Liver (tissue), 9 donors: ENCODE data around the gene GOLGA6B. TPM values are rescaled to one million over a fixed set of nuclear protein-coding genes. Genes with fewer than 3 reads are reported as not detected.

Experiments used
- DNase-seq: peaks from one replicate; pipeline ENCODE4 v3.0.0-alpha.2; 2017; ENCODE audit warnings: low spot score
- H3K27ac ChIP-seq, 2 donors: one replicate each; pipeline ENCODE4 v1.7.0; 2013; ENCODE audit warnings: inconsistent platforms in 2 of 2, low read length in 2 of 2, control low read depth in 1 of 2, low read depth in 1 of 2, mild to moderate bottlenecking in 1 of 2
- H3K27me3 ChIP-seq, 4 donors: one replicate each; pipeline versions ENCODE4 v1.6.1 to v1.7.0; 2013; ENCODE audit warnings: low read length in 3 of 4, inconsistent platforms in 1 of 4, mild to moderate bottlenecking in 1 of 4, moderate library complexity in 1 of 4; ENCODE audit not compliant: control insufficient read depth in 4 of 4, insufficient read depth in 4 of 4
- H3K36me3 ChIP-seq, 4 donors: one replicate each; pipeline versions ENCODE4 v1.6.1 to v1.7.0; 2013; ENCODE audit warnings: low read length in 3 of 4, mild to moderate bottlenecking in 3 of 4, low read depth in 1 of 4, moderate library complexity in 1 of 4; ENCODE audit not compliant: control insufficient read depth in 4 of 4, insufficient read depth in 3 of 4
- H3K4me1 ChIP-seq, 4 donors: one replicate each; pipeline versions ENCODE4 v1.6.1 to v1.7.0; 2013; ENCODE audit warnings: low read length in 3 of 4, mild to moderate bottlenecking in 3 of 4, moderate library complexity in 1 of 4; ENCODE audit not compliant: control insufficient read depth in 4 of 4, insufficient read depth in 4 of 4
- H3K4me3 ChIP-seq, 3 donors: one replicate each; pipeline versions ENCODE4 v1.6.1 to v1.7.0; 2013; ENCODE audit warnings: low read length in 3 of 3, control low read depth in 1 of 3, low read depth in 1 of 3, mild to moderate bottlenecking in 1 of 3
- H3K9ac ChIP-seq, 2 donors: one replicate each; pipeline ENCODE4 v1.7.0; 2013; ENCODE audit warnings: low read length in 2 of 2, mild to moderate bottlenecking in 2 of 2, moderate library complexity in 2 of 2, control low read depth in 1 of 2, low read depth in 1 of 2
- H3K9me3 ChIP-seq, 4 donors: one replicate each; pipeline versions ENCODE4 v1.6.1 to v1.7.0; 2013; ENCODE audit warnings: low read length in 3 of 4; ENCODE audit not compliant: control insufficient read depth in 4 of 4
- ATF3 ChIP-seq: IDR thresholded peaks from 2 replicates; pipeline ENCODE4 v1.6.1; 2016; ENCODE audit warnings: antibody characterized with exemption
- EGR1 ChIP-seq, 2 donors: IDR thresholded peaks; 2 replicates each; pipeline ENCODE4 v1.6.1; 2016 to 2018; ENCODE audit warnings: antibody characterized with exemption in 2 of 2, low read depth in 2 of 2
- FOXA1 ChIP-seq: IDR thresholded peaks from 2 replicates; pipeline ENCODE4 v1.6.1; 2016; ENCODE audit warnings: antibody characterized with exemption
- FOXA2 ChIP-seq: IDR thresholded peaks from 2 replicates; pipeline ENCODE4 v1.6.1; 2016; ENCODE audit warnings: antibody characterized with exemption
- GABPA ChIP-seq, 2 donors: IDR thresholded peaks in 1 of 2; conservative IDR thresholded peaks in 1 of 2; 2 replicates each; pipeline ENCODE4 v1.6.1; 2016; ENCODE audit warnings: antibody characterized with exemption in 2 of 2, mild to moderate bottlenecking in 1 of 2, moderate library complexity in 1 of 2
- HNF4A ChIP-seq, 2 donors: conservative IDR thresholded peaks; 2 replicates each; pipeline ENCODE4 v1.6.1; 2016; ENCODE audit warnings: antibody characterized with exemption in 2 of 2, mild to moderate bottlenecking in 2 of 2
- HNF4G ChIP-seq: IDR thresholded peaks from 2 replicates; pipeline ENCODE4 v1.6.1; 2016; ENCODE audit warnings: antibody characterized with exemption
- JUND ChIP-seq, 2 donors: IDR thresholded peaks; 2 replicates each; pipeline ENCODE4 v1.6.1; 2016; ENCODE audit warnings: antibody characterized with exemption in 2 of 2
- NR2F2 ChIP-seq: IDR thresholded peaks from 2 replicates; pipeline ENCODE4 v1.6.1; 2016; ENCODE audit warnings: antibody characterized with exemption
- RAD21 ChIP-seq, 2 donors: IDR thresholded peaks; 2 replicates each; pipeline ENCODE4 v1.6.1; 2016; ENCODE audit warnings: antibody characterized with exemption in 2 of 2, mild to moderate bottlenecking in 2 of 2
- REST ChIP-seq: IDR thresholded peaks from 2 replicates; pipeline ENCODE4 v1.6.1; 2016; ENCODE audit warnings: antibody characterized with exemption, mild to moderate bottlenecking
- RXRA ChIP-seq, 2 donors: IDR thresholded peaks; 2 replicates each; pipeline ENCODE4 v1.6.1; 2017 to 2018; ENCODE audit warnings: antibody characterized with exemption in 2 of 2, mild to moderate bottlenecking in 1 of 2
- SP1 ChIP-seq: IDR thresholded peaks from 2 replicates; pipeline ENCODE4 v1.6.1; 2018; ENCODE audit warnings: antibody characterized with exemption, mild to moderate bottlenecking
- TAF1 ChIP-seq: conservative IDR thresholded peaks from 2 replicates; pipeline ENCODE4 v1.6.1; 2016; ENCODE audit warnings: antibody characterized with exemption, mild to moderate bottlenecking
- YY1 ChIP-seq: IDR thresholded peaks from 2 replicates; pipeline ENCODE4 v1.6.1; 2016; ENCODE audit warnings: antibody characterized with exemption, mild to moderate bottlenecking
- WGBS: extraction: QIAGEN DNeasy Blood & Tissue Kit; methylation state at CpG from one replicate; pipeline ENCODE4 v1.1.7; 2013; 5-methylcytosine and 5-hydroxymethylcytosine counted together
- polyA plus RNA-seq, 2 donors: library from polyadenylated mRNA; stranded (reverse) in 1 of 2; unstranded in 1 of 2; fragments of 200-250 nt in 1 of 2; fragments of >200 nt in 1 of 2; fragmentation: Nextera tagmentation in 1 of 2; extraction: Ambion mirVana in 1 of 2; gene quantifications; one replicate each; pipeline versions ENCODE4 v1.2.1 to v1.2.3, GENCODE V29; 2013 to 2015
- total RNA-seq, 2 donors: library from RNA; depleted of rRNA; stranded (reverse); fragments of >200 nt; gene quantifications; one replicate each; pipeline ENCODE4 v1.2.3, GENCODE V29; 2014
- TF ChIP-seq, protein P1 (sequence below): IDR thresholded peaks from 2 replicates; pipeline ENCODE4 v1.6.1; 2016; ENCODE audit warnings: antibody characterized with exemption
- TF ChIP-seq, protein P2 (sequence below): fragments of 150-350 bp; IDR thresholded peaks from 2 replicates; pipeline ENCODE4 v1.5.1; 2017; ENCODE audit warnings: improper control_type of control experiment, low read depth, low read length; ENCODE audit not compliant: missing input control
- TF ChIP-seq, protein P3 (sequence below): IDR thresholded peaks from 2 replicates; pipeline ENCODE4 v1.6.1; 2016; ENCODE audit warnings: antibody characterized with exemption
- donor health status: healthy.
- donor health status: healthy.
- donor health status: healthy.
- donor health status: healthy.
- donor health status: healthy.

The GOLGA6B gene
- total and polyA plus RNA-seq, 4 donors: 0.03 to 1.0 (median 0.05) TPM; not detected in 1

DNA sequence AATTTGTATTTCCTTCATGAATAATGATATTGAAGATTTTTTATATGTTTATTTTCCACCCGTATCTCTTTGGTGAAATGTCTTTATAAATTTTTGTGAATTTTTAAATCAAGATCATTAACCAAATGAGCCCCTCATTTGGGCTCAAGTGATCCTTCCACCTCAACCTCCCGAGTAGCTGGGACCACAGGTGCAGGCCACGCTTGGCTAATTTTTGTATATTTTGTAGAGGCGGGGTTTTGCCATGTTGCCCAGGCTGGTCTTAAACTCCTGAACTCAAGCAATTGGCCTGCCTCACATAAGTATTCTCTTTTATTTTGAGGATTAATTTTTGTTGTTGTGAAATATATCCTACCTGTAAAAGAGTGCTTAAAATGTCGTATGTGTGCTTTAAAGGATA is 36.4 kb downstream of the GOLGA6B start:
- H3K4me3 ChIP-seq: no peak overlapping the region
- H3K9me3 ChIP-seq: no peaks in the 10 kb centered on the region
- TF ChIP-seq YY1 (no peak), EGR1 (IDR thresholded peaks at IDR 0.05; ENCODE audit: low read depth in 2 of 2) (no peak), FOXA2 (no peak), RAD21 (IDR thresholded peaks at IDR 0.05) (no peak), GABPA (IDR thresholded peaks at IDR 0.05 in 1 of 2, conservative IDR thresholded peaks at IDR 0.05 in 1 of 2) (no peak), FOXA1 (no peak), NR2F2 (no peak), REST (no peak), SP1 (no peak), HNF4G (no peak), ATF3 (no peak), JUND (IDR thresholded peaks at IDR 0.05) (no peak), TAF1 (no peak), RXRA (IDR thresholded peaks at IDR 0.05) (no peak), HNF4A (conservative IDR thresholded peaks at IDR 0.05) (no peak)
- TF ChIP-seq, protein P1, sequence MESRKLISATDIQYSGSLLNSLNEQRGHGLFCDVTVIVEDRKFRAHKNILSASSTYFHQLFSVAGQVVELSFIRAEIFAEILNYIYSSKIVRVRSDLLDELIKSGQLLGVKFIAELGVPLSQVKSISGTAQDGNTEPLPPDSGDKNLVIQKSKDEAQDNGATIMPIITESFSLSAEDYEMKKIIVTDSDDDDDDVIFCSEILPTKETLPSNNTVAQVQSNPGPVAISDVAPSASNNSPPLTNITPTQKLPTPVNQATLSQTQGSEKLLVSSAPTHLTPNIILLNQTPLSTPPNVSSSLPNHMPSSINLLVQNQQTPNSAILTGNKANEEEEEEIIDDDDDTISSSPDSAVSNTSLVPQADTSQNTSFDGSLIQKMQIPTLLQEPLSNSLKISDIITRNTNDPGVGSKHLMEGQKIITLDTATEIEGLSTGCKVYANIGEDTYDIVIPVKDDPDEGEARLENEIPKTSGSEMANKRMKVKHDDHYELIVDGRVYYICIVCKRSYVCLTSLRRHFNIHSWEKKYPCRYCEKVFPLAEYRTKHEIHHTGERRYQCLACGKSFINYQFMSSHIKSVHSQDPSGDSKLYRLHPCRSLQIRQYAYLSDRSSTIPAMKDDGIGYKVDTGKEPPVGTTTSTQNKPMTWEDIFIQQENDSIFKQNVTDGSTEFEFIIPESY: no peak
- TF ChIP-seq, protein P2, sequence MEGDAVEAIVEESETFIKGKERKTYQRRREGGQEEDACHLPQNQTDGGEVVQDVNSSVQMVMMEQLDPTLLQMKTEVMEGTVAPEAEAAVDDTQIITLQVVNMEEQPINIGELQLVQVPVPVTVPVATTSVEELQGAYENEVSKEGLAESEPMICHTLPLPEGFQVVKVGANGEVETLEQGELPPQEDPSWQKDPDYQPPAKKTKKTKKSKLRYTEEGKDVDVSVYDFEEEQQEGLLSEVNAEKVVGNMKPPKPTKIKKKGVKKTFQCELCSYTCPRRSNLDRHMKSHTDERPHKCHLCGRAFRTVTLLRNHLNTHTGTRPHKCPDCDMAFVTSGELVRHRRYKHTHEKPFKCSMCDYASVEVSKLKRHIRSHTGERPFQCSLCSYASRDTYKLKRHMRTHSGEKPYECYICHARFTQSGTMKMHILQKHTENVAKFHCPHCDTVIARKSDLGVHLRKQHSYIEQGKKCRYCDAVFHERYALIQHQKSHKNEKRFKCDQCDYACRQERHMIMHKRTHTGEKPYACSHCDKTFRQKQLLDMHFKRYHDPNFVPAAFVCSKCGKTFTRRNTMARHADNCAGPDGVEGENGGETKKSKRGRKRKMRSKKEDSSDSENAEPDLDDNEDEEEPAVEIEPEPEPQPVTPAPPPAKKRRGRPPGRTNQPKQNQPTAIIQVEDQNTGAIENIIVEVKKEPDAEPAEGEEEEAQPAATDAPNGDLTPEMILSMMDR: no peak
- TF ChIP-seq, protein P3, sequence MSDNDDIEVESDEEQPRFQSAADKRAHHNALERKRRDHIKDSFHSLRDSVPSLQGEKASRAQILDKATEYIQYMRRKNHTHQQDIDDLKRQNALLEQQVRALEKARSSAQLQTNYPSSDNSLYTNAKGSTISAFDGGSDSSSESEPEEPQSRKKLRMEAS: no peak
- H3K27me3 ChIP-seq: no peaks in the 10 kb centered on the region
- peaks cover 0 to 7% (median 2%) of the 10 kb centered on the region in 4 donors for H3K4me1 ChIP-seq
- H3K27ac ChIP-seq: no peak overlapping the region
- no peaks in the 10 kb centered on the region for H3K36me3 ChIP-seq
- DNase-seq: no peak
- 94% methylated on average over 5 of the region's 5 CpGs for WGBS
- H3K9ac ChIP-seq: no peak overlapping the region
